Esophagus squamous epithelium (tissue), 5 donors: ENCODE results near the gene KCNK3. TPM values are rescaled to one million over a fixed set of nuclear protein-coding genes. Genes with fewer than 3 reads are reported as not detected.

Source experiments
- DNase-seq: peaks from one replicate; lab custom pipeline; 2025; lab: John Stamatoyannopoulos, UW
- H3K27ac ChIP-seq, 4 donors: fragments of 200-600 bp; sonication (generic); one replicate each; pipeline ENCODE4 v1.5.1; 2016 to 2019; ENCODE audit warnings: mild to moderate bottlenecking in 1 of 4
- H3K27me3 ChIP-seq, 4 donors: fragments of 200-600 bp; sonication (generic); 1 replicate in 3 of 4; 2 replicates in 1 of 4; pipeline versions ENCODE4 v1.5.1 to v1.6.0; 2017 to 2021; ENCODE audit warnings: antibody characterized with exemption in 1 of 4
- H3K36me3 ChIP-seq, 3 donors: fragments of 200-600 bp; sonication (generic); one replicate each; pipeline ENCODE4 v1.5.1; 2016 to 2019
- H3K4me1 ChIP-seq, 3 donors: fragments of 200-600 bp; sonication (generic); one replicate each; pipeline ENCODE4 v1.5.1; 2017 to 2019
- H3K4me3 ChIP-seq, 4 donors: fragments of 200-600 bp; sonication (generic); 1 replicate in 3 of 4; 2 replicates in 1 of 4; pipeline ENCODE4 v1.5.1; 2016 to 2019; ENCODE audit warnings: mild to moderate bottlenecking in 2 of 4, moderate library complexity in 1 of 4
- H3K9me3 ChIP-seq, 3 donors: fragments of 200-600 bp; sonication (generic); one replicate each; pipeline ENCODE4 v1.5.1; 2016 to 2019
- CTCF ChIP-seq, 6 experiments: fragments of 450-650 bp in 4 of 6; fragments of 200-600 bp in 2 of 6; sonication (generic) in 2 of 6; IDR thresholded peaks; one replicate each; pipeline ENCODE4 v1.5.1; 2016 to 2019; ENCODE audit warnings: antibody characterized with exemption in 6 of 6, mild to moderate bottlenecking in 4 of 6, moderate library complexity in 4 of 6
- POLR2A ChIP-seq, 4 donors: fragments of 450-650 bp; IDR thresholded peaks; one replicate each; pipeline ENCODE4 v1.6.1; 2017; ENCODE audit warnings: antibody characterized with exemption in 4 of 4, mild to moderate bottlenecking in 4 of 4, moderate library complexity in 3 of 4
- WGBS, 2 donors: methylation state at CpG; one replicate each; pipeline ENCODE4 v1.1.5; 2018; 5-methylcytosine and 5-hydroxymethylcytosine counted together
- intact Hi-C: fragments of 100-400 bp; cut with DNase I; formaldehyde crosslinking; loops from one replicate; pipeline ENCODE4 v1.15.0; 2022
- small RNA-seq, 4 donors: library from RNA; depleted of rRNA; stranded (forward); fragments of <200 nt; gene quantifications; one replicate each; pipeline ENCODE3, GENCODE V24; 2016
- total RNA-seq, 4 donors: library from RNA; depleted of rRNA; stranded (reverse); fragments of >200 nt; gene quantifications; one replicate each; pipeline ENCODE4 v1.1.0, GENCODE V29; 2016
- donor health status: DM: yes; HTN: yes; CAD: no.

KCNK3 gene
- total RNA-seq, 4 donors from 2014 or later: 0.66 to 1.6 (median 0.84) TPM

- no peak for TF ChIP-seq POLR2A (IDR thresholded peaks at IDR 0.05)
- TF ChIP-seq CTCF (IDR thresholded peaks at IDR 0.05): no peak
- no peak for DNase-seq
- intact Hi-C loops: no loop called here
- Histone ChIP-seq H3K36me3 (peaks cover 29 to 87% (median 57%) of the 10 kb centered on the region in 3 donors), H3K4me3 (no peak overlapping the region), H3K27ac (no peak overlapping the region), H3K27me3 (no peaks in the 10 kb centered on the region), H3K4me1 (peaks cover 3 to 30% (median 3%) of the 10 kb centered on the region in 3 donors), H3K9me3 (no peaks in the 10 kb centered on the region)
- WGBS, 2 donors: 93% methylated on average over 10 of the region's 18 CpGs; no CpG with 5 or more reads in 1 of the 2 donors
Observed at GRCh38 chr2:26778098-26778497, 85.6 kb downstream of the KCNK3 start.

- no peak for TF ChIP-seq CTCF (IDR thresholded peaks at IDR 0.05)
- TF ChIP-seq POLR2A (IDR thresholded peaks at IDR 0.05): no peak
- H3K4me3 ChIP-seq: no peak overlapping the region
- no peaks in the 10 kb centered on the region for H3K27me3 ChIP-seq
- WGBS, 2 donors: 39 to 71% methylated on average over 1 to 3 of the region's 3 CpGs
- intact Hi-C loops: no loop called here
- no peak overlapping the region for H3K27ac ChIP-seq
- no peak for DNase-seq
- H3K4me1 ChIP-seq: peaks cover 0 to 30% (median 3%) of the 10 kb centered on the region in 3 donors
- H3K9me3 ChIP-seq: no peaks in the 10 kb centered on the region
- H3K36me3 ChIP-seq: peaks cover 29 to 84% (median 57%) of the 10 kb centered on the region in 3 donors
Observed at GRCh38 chr2:26778507-26778906, 86.0 kb downstream of the KCNK3 start.

GRCh38 chr2:26780203-26780760 lies 87.8 kb downstream of the KCNK3 start:
- Histone ChIP-seq H3K9me3 (no peaks in the 10 kb centered on the region), H3K27me3 (no peaks in the 10 kb centered on the region), H3K36me3 (peaks cover 25 to 66% (median 47%) of the 10 kb centered on the region in 3 donors), H3K4me3 (no peak overlapping the region), H3K4me1 (peaks cover 4 to 34% (median 5%) of the 10 kb centered on the region in 3 donors), H3K27ac (no peak overlapping the region)
- intact Hi-C loops: no loop called here
- 85 to 90% methylated on average over 3 to 4 of the region's 4 CpGs for WGBS, 2 donors
- TF ChIP-seq CTCF (IDR thresholded peaks at IDR 0.05): no peak
- no peak for TF ChIP-seq POLR2A (IDR thresholded peaks at IDR 0.05)
- no peak for DNase-seq

Small RNAs within 50 kb of the gene (small RNA-seq; reads per million reads assigned to genes)
- 0 reads per million in 4 donors for gene AC015977.1

Other genes with a start within 250 kb of the KCNK3 start
- under 1 TPM in 2 of 4 donors, not detected in 2; under 0.01 to 0.56 TPM for gene OTOF, start 214.6 kb upstream of the KCNK3 start, total RNA-seq
- under 1 TPM in 1 of 4 donors, not detected in 3; 0.57 TPM for gene CIB4, start 51.4 kb upstream of the KCNK3 start, total RNA-seq
- 10 to 100 TPM; 39.6 to 61.4 (median 48.0) TPM for gene SLC35F6, start 71.6 kb downstream of the KCNK3 start, total RNA-seq
- 10 to 100 TPM in 1 of 4 donors, 1 to 10 TPM in 3; 3.4 to 12.4 (median 5.0) TPM for gene CENPA, start 93.3 kb downstream of the KCNK3 start, total RNA-seq
- not detected for gene DPYSL5, start 155.4 kb downstream of the KCNK3 start, total RNA-seq